ENCODE measurements around the gene TIMP2.
"Not testable (repeated sequence)": the region's sequence is repeated elsewhere in the genome, so short reads cannot be mapped to it uniquely, and the experiment has no call there.

Gene TIMP2

DNA sequence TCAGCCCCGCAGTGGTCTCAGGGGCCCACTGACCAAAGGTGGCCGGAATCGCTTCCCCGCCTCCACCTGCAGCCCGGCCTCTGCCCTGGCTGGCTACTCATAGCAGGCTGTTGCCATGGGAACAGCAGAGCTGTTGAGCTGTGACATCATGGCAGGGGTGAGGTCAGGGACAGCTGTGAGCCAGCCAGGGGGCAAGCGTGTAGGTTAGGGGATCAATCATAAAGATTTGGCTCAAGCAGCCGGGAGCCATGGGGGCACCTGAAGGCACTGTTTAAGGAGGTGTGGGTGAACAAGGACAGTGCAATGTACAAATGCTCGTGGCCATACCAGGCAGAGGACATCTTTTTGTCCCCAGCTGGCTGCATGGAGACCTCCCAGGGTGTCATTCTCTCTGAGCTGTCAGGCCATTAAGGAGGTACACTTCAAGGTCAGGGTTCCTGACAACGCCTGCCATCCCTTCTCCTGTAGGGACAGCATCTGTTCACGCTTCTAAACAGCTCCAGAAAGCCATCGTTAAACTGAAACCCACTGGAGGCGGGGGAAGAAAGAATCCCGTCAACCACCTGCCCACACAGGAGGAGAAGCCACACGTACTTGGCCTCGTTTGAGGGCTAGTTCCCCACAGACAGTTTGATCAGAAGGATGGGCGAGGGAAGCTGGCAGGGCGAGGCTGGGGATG lies 21.9 kb downstream of the TIMP2 start, which contains the start of gene CEP295NL:
CEP295NL (minus strand) TSS at position 101 of the 679 bp plus-strand sequence. CDS start 1,373 bp downstream, outside the sequence.
- no peak for DNase-seq

DNA sequence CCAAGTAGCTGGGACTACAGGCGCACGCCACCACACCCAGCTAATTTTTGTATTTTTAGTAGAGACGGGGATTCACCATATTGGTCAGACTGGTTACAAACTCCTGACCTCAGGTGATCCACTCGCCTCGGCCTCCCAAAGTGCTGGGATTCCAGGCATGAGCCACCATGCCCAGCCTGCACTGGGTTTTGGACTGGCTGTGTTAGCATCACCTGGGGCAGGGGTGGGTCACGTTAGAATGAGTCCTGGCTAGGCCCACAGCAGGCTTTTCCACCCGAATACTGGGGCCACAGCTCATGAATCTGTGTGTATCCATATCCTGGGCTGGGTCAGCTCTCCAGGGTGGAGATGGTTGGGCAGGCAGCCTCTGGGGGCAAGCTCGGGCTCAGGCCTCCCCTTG lies 23.0 kb downstream of the TIMP2 start:
- not testable (repeated sequence) for DNase-seq

DNA sequence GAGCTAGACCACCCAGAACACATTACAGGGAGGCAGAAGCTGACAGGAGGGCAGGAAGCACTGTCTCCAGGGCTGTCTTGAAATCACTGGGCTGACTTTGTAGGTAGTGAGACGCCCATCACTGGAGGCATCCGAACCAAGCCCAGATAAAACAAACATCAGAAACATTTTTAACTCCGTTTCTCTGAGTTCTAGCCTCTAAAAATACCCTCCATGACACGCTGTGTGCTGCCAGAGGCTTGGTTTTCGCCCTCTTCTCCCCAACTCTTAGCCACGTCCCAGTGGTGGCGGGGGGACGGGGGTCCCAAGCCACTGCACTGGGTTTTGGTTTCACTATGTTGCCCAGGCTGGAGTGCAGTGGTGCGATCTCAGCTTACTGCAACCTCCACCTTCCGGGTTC lies 23.4 kb downstream of the TIMP2 start:
- no peak for DNase-seq

- no peak for DNase-seq
These were observed 24.4 kb downstream of the TIMP2 start for GRCh38 chr17:78900816-78901215.

DNA sequence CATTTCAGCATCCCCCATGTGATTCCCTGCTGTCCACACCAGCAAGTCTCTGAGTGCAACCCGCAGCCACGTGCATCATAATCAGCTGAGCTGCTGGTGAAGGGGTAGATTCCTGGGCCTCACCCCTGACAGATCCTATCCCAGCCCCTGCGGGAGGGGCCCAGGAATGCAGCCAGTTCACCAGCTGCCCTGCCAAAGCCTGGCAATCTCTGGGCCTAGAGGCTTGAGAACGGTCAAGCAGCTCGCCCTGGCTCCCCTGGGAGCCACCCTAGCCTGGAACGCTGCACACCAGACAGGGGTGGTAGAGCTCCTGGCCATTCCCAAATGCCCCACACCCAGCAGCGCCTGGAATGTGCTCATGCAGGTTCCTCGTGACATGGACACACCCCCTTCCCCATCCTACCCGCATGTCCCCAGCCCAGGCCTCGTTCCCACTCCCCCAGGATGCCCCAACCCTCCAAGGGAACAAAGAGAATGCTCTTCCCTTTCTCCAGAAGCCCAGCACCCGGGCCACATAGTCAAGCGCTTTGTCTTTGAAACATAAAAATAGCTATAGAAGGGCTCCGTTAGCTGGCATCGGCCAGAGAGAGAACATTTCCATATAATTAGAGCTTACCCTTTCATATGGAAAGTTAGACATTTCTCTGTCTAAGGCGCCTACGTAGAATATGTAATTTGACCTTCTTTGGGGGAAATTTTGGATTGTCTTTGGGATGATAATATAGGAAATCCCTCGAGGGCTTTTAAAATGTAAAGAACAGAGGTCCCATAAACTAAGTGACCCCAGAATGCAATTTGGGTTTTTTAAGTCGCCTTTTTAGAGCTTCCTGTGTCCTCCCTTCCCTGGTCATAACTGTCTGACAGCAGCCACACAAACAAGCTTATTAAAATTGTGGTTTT lies 25.6 kb downstream of the TIMP2 start:
- no peak for DNase-seq

GRCh38 chr17:78898947-78899346 lies 26.2 kb downstream of the TIMP2 start:
- no peak for DNase-seq

GRCh38 chr17:78898075-78898836 lies 26.9 kb downstream of the TIMP2 start:
- DNase-seq = no peak

DNA sequence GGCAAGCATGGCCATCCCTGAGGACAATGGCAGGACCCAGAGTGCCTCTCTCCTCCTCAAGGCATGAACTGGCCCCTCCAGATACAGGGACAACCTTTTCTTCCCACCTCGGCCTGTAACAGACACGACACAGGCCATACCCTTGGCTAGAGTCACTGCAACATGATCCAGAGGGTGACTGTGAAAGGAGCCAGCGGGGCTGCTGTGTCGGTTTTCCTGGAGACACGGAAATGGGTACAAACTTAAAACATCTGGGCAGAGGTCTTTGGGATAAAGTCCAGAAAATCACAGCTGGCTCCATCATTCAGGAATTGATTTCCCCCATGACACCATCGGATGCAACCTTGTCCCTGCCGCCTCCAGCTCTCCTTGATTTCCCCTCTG lies 27.5 kb downstream of the TIMP2 start:
- DNase-seq = no peak

DNA sequence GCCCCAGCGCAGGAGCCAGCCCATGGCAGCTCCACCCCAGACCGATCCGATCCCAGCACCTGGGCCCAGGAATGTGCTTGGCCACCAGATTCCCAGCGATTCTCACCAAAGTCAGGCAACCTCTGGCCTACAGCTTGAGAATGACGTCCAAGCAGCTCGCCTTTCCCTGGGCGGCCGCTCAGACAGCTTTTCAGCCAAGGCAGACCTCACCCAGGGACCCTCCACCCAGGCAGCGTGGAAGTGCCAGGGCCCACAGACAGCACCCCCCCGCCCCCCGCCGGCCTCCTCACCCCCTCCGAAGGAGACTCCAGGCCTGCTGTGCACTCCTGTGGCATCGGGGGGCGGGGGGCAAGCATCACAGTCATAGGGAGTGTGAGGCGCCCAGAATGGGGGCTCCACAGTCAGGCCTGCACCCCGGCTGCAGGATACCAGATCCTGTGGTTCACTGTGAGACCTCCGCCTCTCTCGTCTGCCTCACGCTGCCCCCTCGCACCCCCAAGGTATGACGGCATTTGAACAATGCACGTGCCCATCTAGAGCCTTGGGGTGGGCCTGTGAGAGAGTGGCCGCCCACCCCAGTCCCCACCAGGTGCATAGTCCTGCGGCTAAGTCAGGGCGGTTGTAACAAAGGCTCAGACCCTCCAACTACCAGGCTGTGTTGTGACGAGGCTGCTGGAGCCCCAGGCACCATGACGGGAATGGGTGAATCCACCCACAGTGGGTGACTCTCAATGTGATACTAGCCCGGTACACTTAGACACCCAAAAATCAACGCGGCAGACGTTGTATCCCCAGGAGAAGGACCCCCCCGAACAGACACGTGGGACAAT lies 28.1 kb downstream of the TIMP2 start:
- no peak for DNase-seq

GRCh38 chr17:78896091-78896833 lies 28.9 kb downstream of the TIMP2 start:
- no peak for DNase-seq

- no peak for DNase-seq
These were observed 29.9 kb downstream of the TIMP2 start for GRCh38 chr17:78895322-78895721.

GRCh38 chr17:78893684-78894083 lies 31.5 kb downstream of the TIMP2 start:
- no peak for DNase-seq

DNA sequence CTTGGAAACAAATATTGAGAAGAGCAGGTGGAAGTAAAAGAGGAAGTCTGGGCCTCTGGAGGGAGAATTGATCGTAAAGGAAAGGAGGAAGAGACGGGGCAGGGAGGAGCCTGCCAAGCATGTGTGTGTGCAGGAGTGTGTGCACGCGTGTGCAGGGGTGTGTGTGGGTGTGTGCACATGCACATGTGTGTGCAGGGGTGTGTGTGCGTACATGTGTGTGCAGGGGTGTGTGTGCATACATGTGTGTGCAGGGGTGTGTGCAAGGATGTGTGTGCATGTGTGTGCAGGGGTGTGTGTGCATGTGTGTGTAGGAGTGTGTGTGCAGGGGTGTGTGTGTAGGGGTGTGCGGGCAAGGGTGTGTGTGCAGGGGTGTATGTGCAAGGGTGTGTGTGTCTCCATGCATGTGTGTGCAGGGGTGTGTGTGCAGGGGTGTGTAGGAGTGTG lies 32.2 kb downstream of the TIMP2 start:
- DNase-seq = no peak

GRCh38 chr17:78892520-78892919 lies 32.7 kb downstream of the TIMP2 start:
- no peak for DNase-seq

- no peak for DNase-seq
These were observed 33.1 kb downstream of the TIMP2 start for GRCh38 chr17:78892062-78892456.

- DNase-seq = no peak
These were observed 33.7 kb downstream of the TIMP2 start for GRCh38 chr17:78891406-78892061.

DNA sequence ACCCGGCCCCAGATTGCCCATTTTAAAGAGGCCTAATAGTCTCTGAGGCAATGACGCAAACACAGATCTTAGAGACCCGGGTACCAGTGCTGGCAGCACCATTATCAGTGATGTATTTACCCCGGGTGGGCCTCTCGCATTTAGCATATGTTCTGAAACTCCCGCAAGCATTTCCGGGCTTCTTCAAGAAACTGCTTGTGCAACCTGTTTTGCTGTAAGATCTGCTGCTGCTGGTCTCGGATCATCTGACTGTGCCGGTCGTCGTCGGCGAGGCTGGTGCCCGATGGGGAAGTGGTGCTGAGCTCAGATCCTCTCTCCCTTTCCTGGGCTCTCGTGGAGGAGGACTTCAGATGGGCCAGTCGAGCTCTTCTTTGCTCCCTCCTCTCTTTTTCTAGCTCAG lies 34.7 kb downstream of the TIMP2 start:
- DNase-seq = peak; percentile 9

- not testable (repeated sequence) for DNase-seq
These were observed 35.1 kb downstream of the TIMP2 start for GRCh38 chr17:78890096-78890495.

DNA sequence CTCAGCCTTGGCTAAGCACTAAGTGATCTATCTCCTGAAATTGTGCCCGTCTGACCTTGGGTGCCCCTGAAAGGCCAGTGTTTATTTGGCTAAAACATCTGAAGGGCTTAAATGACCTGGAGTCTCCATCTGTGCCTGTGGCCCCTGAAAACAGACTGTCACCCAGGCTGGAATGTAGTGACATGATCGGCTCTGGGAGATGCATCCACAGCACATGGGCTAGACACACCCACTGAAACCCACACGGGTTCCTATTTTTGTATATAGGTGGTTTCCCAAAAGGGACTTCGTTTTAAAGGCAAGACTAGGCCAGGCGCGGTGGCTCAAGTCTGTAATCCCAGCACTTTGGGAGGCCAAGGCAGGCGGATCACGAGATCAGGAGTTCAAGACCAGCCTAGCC lies 35.7 kb downstream of the TIMP2 start:
- no peak for DNase-seq

GRCh38 chr17:78888941-78889518 lies 36.2 kb downstream of the TIMP2 start:
- no peak for DNase-seq

GRCh38 chr17:78886954-78887353 lies 38.2 kb downstream of the TIMP2 start:
- no peak for DNase-seq
